ENCODE measurements around the gene MYO5A.
"Not testable (repeated sequence)": the region's sequence is repeated elsewhere in the genome, so short reads cannot be mapped to it uniquely, and the experiment has no call there.

GRCh38 chr15:52565417-52566358 lies 37.0 kb upstream of the MYO5A start:
- TF ChIP-seq, protein P1, sequence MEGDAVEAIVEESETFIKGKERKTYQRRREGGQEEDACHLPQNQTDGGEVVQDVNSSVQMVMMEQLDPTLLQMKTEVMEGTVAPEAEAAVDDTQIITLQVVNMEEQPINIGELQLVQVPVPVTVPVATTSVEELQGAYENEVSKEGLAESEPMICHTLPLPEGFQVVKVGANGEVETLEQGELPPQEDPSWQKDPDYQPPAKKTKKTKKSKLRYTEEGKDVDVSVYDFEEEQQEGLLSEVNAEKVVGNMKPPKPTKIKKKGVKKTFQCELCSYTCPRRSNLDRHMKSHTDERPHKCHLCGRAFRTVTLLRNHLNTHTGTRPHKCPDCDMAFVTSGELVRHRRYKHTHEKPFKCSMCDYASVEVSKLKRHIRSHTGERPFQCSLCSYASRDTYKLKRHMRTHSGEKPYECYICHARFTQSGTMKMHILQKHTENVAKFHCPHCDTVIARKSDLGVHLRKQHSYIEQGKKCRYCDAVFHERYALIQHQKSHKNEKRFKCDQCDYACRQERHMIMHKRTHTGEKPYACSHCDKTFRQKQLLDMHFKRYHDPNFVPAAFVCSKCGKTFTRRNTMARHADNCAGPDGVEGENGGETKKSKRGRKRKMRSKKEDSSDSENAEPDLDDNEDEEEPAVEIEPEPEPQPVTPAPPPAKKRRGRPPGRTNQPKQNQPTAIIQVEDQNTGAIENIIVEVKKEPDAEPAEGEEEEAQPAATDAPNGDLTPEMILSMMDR (IDR thresholded peaks at IDR 0.05): not testable (repeated sequence)
- TF ChIP-seq POLR2A (IDR thresholded peaks at IDR 0.05): not testable (repeated sequence)
